Transverse colon (tissue), 4 donors: ENCODE measurements around the gene CDH6. TPM values are rescaled to one million over a fixed set of nuclear protein-coding genes. Genes with fewer than 3 reads are reported as not detected.
"Not testable (repeated sequence)": the region's sequence is repeated elsewhere in the genome, so short reads cannot be mapped to it uniquely, and the experiment has no call there.

Source experiments
- DNase-seq: peaks from one replicate; pipeline ENCODE4 v3.0.0-alpha.2; 2019
- H3K27ac ChIP-seq, 4 donors: fragments of 200-600 bp; sonication (generic); 2 replicates each; pipeline ENCODE4 v1.5.1; 2016 to 2018; ENCODE audit warnings: inconsistent platforms in 4 of 4
- H3K27me3 ChIP-seq: fragments of 200-600 bp; sonication (generic); 2 replicates; pipeline ENCODE4 v1.5.1; 2017; ENCODE audit warnings: inconsistent platforms
- H3K36me3 ChIP-seq, 4 donors: fragments of 200-600 bp; sonication (generic); 2 replicates each; pipeline ENCODE4 v1.5.1; 2017 to 2019; ENCODE audit warnings: inconsistent platforms in 4 of 4
- H3K4me1 ChIP-seq, 4 donors: fragments of 200-600 bp; sonication (generic); 2 replicates each; pipeline ENCODE4 v1.5.1; 2017 to 2020; ENCODE audit warnings: inconsistent platforms in 4 of 4
- H3K4me3 ChIP-seq, 4 donors: fragments of 200-600 bp; sonication (generic); 1 replicate in 1 of 4; 2 replicates in 3 of 4; pipeline versions ENCODE4 v1.5.1 to v1.6.1; 2017 to 2019; ENCODE audit warnings: inconsistent platforms in 4 of 4
- H3K9me3 ChIP-seq, 2 donors: fragments of 200-600 bp; sonication (generic); 2 replicates each; pipeline ENCODE4 v1.5.1; 2017 to 2019; ENCODE audit warnings: inconsistent platforms in 2 of 2
- EP300 ChIP-seq: sonication (generic); formaldehyde crosslinking; IDR thresholded peaks from one replicate; pipeline ENCODE4 v1.6.1; 2017; ENCODE audit warnings: antibody characterized with exemption, low read depth
- POLR2A ChIP-seq: fragments of 450-650 bp; IDR thresholded peaks from one replicate; pipeline ENCODE4 v1.6.1; 2016; ENCODE audit warnings: antibody characterized with exemption, mild to moderate bottlenecking, moderate library complexity
- POLR2AphosphoS5 ChIP-seq, 3 donors: sonication (generic); formaldehyde crosslinking; IDR thresholded peaks; one replicate each; pipeline ENCODE4 v1.6.1; 2016; ENCODE audit warnings: antibody characterized with exemption in 3 of 3
- WGBS, 2 donors: methylation state at CpG; one replicate each; pipeline ENCODE4 v1.1.5; 2018; ENCODE audit warnings: low coverage in 1 of 2; 5-methylcytosine and 5-hydroxymethylcytosine counted together
- in situ Hi-C, 4 donors: fragments of 200-750 bp; cut with MboI; loops; one replicate each; pipeline versions ENCODE4 v1.15.0 to v1.15.1; 2017; ENCODE audit warnings: low sequenced_read_pairs in 3 of 4, low pct_ligation_motif_present in 1 of 4, low pct_unique_long_range_greater_than_20kb in 1 of 4
- intact Hi-C: fragments of 100-400 bp; cut with DNase I; formaldehyde crosslinking; loops from one replicate; pipeline ENCODE4 v1.15.1; 2023; ENCODE audit warnings: low total_unique reads
- total RNA-seq, 4 donors: library from RNA; depleted of rRNA; stranded (reverse); fragments of >200 nt; gene quantifications; one replicate each; pipeline ENCODE4 v1.1.0, GENCODE V29; 2016
- TF ChIP-seq, protein P1 (sequence below), 5 experiments: fragments of 200-600 bp in 3 of 5; fragments of 450-650 bp in 2 of 5; sonication (generic) in 3 of 5; IDR thresholded peaks; 1 replicate in 2 of 5; 2 replicates in 3 of 5; pipeline ENCODE4 v1.5.1; 2016 to 2017; ENCODE audit warnings: antibody characterized with exemption in 5 of 5, inconsistent platforms in 3 of 5, mild to moderate bottlenecking in 2 of 5, moderate library complexity in 1 of 5

The CDH6 gene
- total RNA-seq, 4 donors from 2014 or later: 0.60 to 1.2 (median 0.93) TPM

DNA sequence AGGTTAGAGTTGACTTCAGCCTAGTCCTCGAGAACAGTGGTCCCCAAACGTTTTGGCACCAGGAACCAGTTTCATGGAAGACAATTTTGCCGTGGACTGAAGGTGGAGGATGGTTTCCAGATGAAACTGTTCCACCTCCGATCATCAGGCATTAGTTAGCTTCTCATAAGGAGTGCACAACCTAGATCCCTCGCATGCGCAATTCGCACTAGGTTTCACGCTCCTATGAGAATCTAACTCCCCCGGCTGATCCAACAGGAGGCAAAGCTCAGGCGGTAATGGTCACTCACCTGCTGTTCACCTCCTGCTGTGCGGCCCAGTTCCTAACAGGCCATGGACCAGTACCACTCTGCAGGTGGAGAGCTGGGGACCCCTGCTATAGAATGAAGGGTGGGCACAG lies 163.6 kb downstream of the CDH6 start:
- Histone ChIP-seq H3K27ac (no peak overlapping the region), H3K27me3 (no peaks in the 10 kb centered on the region), H3K4me1 (peaks cover 0 to 4% (median 0%) of the 10 kb centered on the region in 4 donors), H3K9me3 (no peaks in the 10 kb centered on the region), H3K4me3 (no peak overlapping the region), H3K36me3 (no peaks in the 10 kb centered on the region)
- intact Hi-C loops: no loop called here
- 84% methylated on average over 11 of the region's 11 CpGs; no CpG with 5 or more reads in 1 of the 2 donors for WGBS, 2 donors
- TF ChIP-seq POLR2AphosphoS5 (IDR thresholded peaks at IDR 0.05) (no peak), EP300 (no peak), POLR2A (no peak)
- TF ChIP-seq, protein P1, sequence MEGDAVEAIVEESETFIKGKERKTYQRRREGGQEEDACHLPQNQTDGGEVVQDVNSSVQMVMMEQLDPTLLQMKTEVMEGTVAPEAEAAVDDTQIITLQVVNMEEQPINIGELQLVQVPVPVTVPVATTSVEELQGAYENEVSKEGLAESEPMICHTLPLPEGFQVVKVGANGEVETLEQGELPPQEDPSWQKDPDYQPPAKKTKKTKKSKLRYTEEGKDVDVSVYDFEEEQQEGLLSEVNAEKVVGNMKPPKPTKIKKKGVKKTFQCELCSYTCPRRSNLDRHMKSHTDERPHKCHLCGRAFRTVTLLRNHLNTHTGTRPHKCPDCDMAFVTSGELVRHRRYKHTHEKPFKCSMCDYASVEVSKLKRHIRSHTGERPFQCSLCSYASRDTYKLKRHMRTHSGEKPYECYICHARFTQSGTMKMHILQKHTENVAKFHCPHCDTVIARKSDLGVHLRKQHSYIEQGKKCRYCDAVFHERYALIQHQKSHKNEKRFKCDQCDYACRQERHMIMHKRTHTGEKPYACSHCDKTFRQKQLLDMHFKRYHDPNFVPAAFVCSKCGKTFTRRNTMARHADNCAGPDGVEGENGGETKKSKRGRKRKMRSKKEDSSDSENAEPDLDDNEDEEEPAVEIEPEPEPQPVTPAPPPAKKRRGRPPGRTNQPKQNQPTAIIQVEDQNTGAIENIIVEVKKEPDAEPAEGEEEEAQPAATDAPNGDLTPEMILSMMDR (IDR thresholded peaks at IDR 0.05): no peak
- in situ Hi-C loops: no loop called here
- DNase-seq: no peak

DNA sequence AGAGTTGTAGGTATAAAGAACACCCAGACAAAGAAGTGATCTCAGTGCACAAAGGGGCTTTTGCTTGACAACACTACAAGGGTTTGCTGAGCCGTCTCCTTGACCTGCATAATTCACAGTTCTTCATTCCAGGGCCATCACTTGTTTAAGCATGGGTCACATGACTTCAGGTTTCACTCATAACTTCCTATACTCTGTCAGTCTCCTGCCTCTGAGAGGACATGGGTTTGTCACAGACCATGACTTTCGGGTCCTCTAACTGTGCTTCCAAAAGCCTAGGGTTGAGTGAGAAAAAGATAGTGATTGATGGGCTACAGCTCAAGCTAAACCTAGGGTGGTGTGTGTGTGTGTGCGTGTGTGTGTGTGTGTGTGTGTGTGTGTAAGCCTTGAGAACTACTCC lies 166.4 kb downstream of the CDH6 start:
- Histone ChIP-seq H3K36me3 (no peaks in the 10 kb centered on the region), H3K4me3 (no peak overlapping the region), H3K27ac (no peak overlapping the region), H3K9me3 (no peaks in the 10 kb centered on the region), H3K27me3 (no peaks in the 10 kb centered on the region), H3K4me1 (peaks cover 0 to 4% (median 0%) of the 10 kb centered on the region in 4 donors)
- no peak for DNase-seq
- in situ Hi-C loops (no loop called here), intact Hi-C loops (no loop called here)
- 66% methylated on average over 3 of the region's 3 CpGs; no CpG with 5 or more reads in 1 of the 2 donors for WGBS, 2 donors
- TF ChIP-seq, protein P1 (IDR thresholded peaks at IDR 0.05): no peak
- TF ChIP-seq POLR2AphosphoS5 (IDR thresholded peaks at IDR 0.05): no peak
- TF ChIP-seq EP300: no peak
- TF ChIP-seq POLR2A: no peak

DNA sequence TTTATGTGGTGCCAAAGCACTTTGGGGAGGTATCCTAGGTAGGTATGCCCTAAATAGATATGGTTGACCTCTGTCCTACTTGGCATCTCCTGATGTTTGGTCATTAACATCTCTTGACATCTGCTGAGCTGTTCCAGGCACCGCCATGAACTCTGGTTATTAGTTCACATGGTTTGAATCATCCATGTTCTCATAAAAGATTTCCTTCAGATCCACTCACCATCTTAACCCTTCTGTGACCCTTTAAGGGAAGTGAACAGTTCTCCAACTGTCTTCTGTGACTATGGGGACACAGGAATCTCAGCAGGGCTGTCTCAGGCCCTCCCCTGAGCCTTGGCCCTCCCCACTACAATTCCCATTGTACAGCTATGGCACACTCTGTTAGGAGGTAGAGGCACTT lies 167.7 kb downstream of the CDH6 start:
- no peaks in the 10 kb centered on the region for H3K4me1 ChIP-seq
- no peaks in the 10 kb centered on the region for H3K36me3 ChIP-seq
- DNase-seq: no peak
- WGBS, 2 donors: 17 to 22% methylated on average over 1 of the region's 1 CpG
- in situ Hi-C loops (no loop called here), intact Hi-C loops (no loop called here)
- H3K27ac ChIP-seq: no peak overlapping the region
- peak in 2 of 3 donors; percentile 51 to 82 for TF ChIP-seq POLR2AphosphoS5 (IDR thresholded peaks at IDR 0.05)
- TF ChIP-seq EP300: peak; percentile 59
- no peak for TF ChIP-seq POLR2A
- TF ChIP-seq, protein P1 (IDR thresholded peaks at IDR 0.05): no peak
- no peaks in the 10 kb centered on the region for H3K9me3 ChIP-seq
- H3K27me3 ChIP-seq: no peaks in the 10 kb centered on the region
- H3K4me3 ChIP-seq: no peak overlapping the region

DNA sequence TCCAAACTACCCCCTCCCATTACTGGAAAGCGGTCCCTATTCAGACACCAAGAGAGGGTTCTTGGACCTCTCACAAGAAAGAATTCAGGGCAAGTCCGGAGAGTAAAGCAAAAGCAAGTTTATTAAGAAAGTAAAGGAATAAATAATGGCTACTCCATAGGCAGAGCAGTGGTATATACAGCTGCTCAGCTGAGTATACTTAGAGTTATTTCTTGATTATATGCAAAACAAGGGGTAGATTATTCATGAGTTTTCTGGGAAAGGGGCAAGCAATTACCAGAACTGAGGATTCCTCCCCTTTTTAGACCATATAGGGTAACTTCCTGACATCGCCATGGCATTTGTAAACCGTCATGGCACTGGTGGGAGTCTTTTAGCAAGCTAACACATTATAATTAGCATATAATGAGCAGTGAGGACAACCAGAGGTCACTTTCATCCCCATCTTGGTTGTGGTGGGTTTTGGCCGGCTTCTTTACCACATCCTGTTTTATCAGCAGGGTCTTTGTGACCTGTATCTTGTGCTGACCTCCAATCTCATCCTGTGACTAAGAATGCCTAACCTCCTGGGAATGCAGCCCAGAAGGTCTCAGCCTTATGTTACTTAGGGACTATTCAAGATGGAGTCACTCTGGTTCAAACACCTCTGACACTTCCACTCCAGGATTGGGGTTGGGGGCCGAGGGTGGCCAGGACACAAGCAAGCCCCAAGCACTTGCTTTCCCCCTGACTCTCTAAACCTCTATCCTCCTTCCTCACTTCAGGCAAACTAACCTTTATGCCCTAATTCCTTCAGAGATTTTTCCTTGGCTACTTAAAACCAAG lies 168.4 kb downstream of the CDH6 start:
- DNase-seq, H3K27me3 ChIP-seq, H3K36me3 ChIP-seq, H3K4me1 ChIP-seq, intact Hi-C loops, H3K4me3 ChIP-seq, H3K9me3 ChIP-seq, in situ Hi-C loops, H3K27ac ChIP-seq: not testable (repeated sequence)
- WGBS, 2 donors: 76 to 78% methylated on average over 2 to 6 of the region's 6 CpGs
